PC-9 (cell line): ENCODE results near the gene PKHD1.

Experiments used
- CTCF ChIP-seq: fragments of 200-600 bp; sonication (generic); conservative IDR thresholded peaks from 2 replicates; pipeline ENCODE4 v1.6.1; 2017; ENCODE audit warnings: mixed run types, antibody characterized with exemption, mild to moderate bottlenecking, moderate library complexity
- EZH2 ChIP-seq: fragments of 200-600 bp; sonication (generic); IDR thresholded peaks from 2 replicates; pipeline ENCODE4 v1.8.0; 2017; ENCODE audit warnings: antibody characterized with exemption, low read depth

GRCh38 chr6:51678274-51678673 lies 409.1 kb downstream of the PKHD1 start:
- TF ChIP-seq CTCF (no peak), EZH2 (no peak)
